ENCODE measurements around the gene CRADD. TPM values are rescaled to one million over a fixed set of nuclear protein-coding genes. Genes with fewer than 3 reads are reported as not detected.
A peak's percentile ranks its signal among the peaks of the same experiment; 100 is the strongest.

CRADD gene
- total RNA-seq, 1 donor from 2014 or later: 18.8 TPM

GRCh38 chr12:93762059-93762719 lies 85.0 kb downstream of the CRADD start:
- DNase-seq: no peak
- Mint-ChIP-seq H3K4me1 (ENCODE audit: low read depth, unreplicated experiment) (peaks cover 30% of the 10 kb centered on the region), H3K36me3 (ENCODE audit: unreplicated experiment) (peaks cover 5% of the 10 kb centered on the region), H3K9me3 (ENCODE audit: unreplicated experiment) (peaks cover 8% of the 10 kb centered on the region), H3K27ac (ENCODE audit: unreplicated experiment) (no peak overlapping the region), H3K4me3 (ENCODE audit: unreplicated experiment) (no peak overlapping the region), H3K27me3 (ENCODE audit: unreplicated experiment) (peaks cover 3% of the 10 kb centered on the region)
- no peak for TF ChIP-seq CTCF (IDR thresholded peaks at IDR 0.05; ENCODE audit: partially characterized antibody, unreplicated experiment)

DNA sequence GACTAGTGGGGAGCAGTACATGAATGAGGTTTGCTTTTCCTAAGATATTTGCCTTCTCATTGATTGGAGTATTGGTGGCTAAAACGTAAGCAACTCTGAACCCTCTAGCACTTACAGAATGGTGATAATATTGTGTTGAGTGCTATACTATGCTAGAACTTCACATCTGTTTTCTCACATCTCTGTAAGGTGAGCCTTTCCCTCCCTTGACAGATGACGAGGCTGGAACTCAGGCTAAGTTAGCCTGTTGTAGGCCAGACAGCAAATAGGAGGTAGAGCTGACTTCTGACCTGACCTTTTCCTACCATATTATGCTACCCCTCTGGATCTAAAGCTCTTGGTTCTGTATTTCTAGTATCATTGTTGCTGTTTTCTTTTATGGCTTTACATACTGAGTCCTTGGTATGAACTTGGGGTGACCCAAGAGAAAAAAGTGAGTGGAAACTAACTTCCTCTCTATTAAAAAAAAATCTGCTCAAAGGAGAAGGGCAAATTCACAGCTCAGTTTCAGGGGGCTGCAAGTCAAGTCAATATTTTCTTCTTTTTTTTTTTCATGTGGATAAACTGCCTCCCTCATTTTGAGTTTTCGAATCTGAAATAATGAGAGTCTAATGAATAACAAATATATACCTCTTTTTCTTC lies 85.9 kb downstream of the CRADD start:
- Mint-ChIP-seq H3K27me3 (ENCODE audit: unreplicated experiment) (peaks cover 3% of the 10 kb centered on the region), H3K36me3 (ENCODE audit: unreplicated experiment) (peaks cover 5% of the 10 kb centered on the region), H3K27ac (ENCODE audit: unreplicated experiment) (no peak overlapping the region), H3K4me3 (ENCODE audit: unreplicated experiment) (no peak overlapping the region), H3K9me3 (ENCODE audit: unreplicated experiment) (peaks cover 4% of the 10 kb centered on the region), H3K4me1 (ENCODE audit: low read depth, unreplicated experiment) (peaks cover 37% of the 10 kb centered on the region)
- DNase-seq: no peak
- no peak for TF ChIP-seq CTCF (IDR thresholded peaks at IDR 0.05; ENCODE audit: partially characterized antibody, unreplicated experiment)

DNA sequence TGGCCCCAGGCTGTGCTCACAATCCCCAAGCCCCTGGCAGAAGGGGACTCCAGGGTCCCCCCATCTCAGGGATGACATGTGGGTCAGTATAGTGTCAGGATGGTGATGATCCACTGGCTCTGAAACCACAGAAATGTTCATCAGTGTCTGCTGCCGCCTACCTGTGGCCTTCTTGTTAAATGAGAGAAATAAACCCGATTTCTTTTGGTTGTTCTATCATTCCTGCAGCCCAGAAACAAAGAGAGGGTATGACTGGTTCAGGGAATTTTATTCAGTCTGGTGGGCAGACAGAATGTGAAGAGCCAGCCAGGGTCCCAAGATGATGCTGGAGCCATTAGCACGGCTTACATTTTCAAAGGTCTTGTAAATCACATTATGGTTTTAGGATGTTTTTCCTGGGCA lies 86.6 kb downstream of the CRADD start:
- TF ChIP-seq CTCF (IDR thresholded peaks at IDR 0.05; ENCODE audit: partially characterized antibody, unreplicated experiment): no peak
- Mint-ChIP-seq H3K27me3 (ENCODE audit: unreplicated experiment) (peaks cover 3% of the 10 kb centered on the region), H3K9me3 (ENCODE audit: unreplicated experiment) (peaks cover 4% of the 10 kb centered on the region), H3K36me3 (ENCODE audit: unreplicated experiment) (peaks cover 5% of the 10 kb centered on the region), H3K27ac (ENCODE audit: unreplicated experiment) (peak overlapping the region; percentile 69), H3K4me3 (ENCODE audit: unreplicated experiment) (no peak overlapping the region), H3K4me1 (ENCODE audit: low read depth, unreplicated experiment) (peaks cover 45% of the 10 kb centered on the region)
- DNase-seq: no peak

- Mint-ChIP-seq H3K27ac (ENCODE audit: unreplicated experiment) (no peak overlapping the region), H3K4me1 (ENCODE audit: low read depth, unreplicated experiment) (peaks cover 33% of the 10 kb centered on the region), H3K9me3 (ENCODE audit: unreplicated experiment) (peaks cover 5% of the 10 kb centered on the region), H3K36me3 (ENCODE audit: unreplicated experiment) (no peaks in the 10 kb centered on the region), H3K4me3 (ENCODE audit: unreplicated experiment) (no peak overlapping the region), H3K27me3 (ENCODE audit: unreplicated experiment) (no peaks in the 10 kb centered on the region)
- no peak for TF ChIP-seq CTCF (IDR thresholded peaks at IDR 0.05; ENCODE audit: partially characterized antibody, unreplicated experiment)
- no peak for DNase-seq
Measured at GRCh38 chr12:93766371-93766770, 89.2 kb downstream of the CRADD start.
